ENCODE measurements around the gene PHEX.

The PHEX gene

DNA sequence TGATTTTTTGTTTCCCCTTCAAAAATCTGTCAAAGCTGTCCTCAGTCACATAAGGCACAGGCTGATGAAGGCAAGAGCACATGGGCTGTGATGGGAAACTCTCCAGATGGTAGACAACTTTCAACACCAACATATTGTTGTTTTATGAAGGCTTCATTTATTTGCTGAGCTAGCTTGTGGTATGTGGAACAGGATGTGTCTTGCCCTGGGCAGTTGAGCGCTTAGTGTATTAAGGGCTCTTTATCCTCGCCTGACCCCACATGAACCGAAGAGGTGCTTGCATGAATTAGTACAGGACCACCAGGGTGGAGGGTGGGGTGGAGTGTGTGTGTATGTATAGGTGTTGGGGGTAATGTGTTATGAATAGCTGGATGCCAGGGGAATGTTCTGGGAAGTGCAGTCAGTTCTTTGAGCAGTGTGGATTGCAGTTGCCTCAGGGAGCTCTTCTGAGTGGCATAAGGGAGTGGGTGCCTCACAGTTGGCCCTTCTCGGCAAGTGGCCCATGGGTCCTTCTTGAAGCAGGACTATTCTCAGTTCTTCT lies 103.1 kb downstream of the PHEX start:
- Histone ChIP-seq H3K27me3 (ENCODE audit: insufficient read depth, poor library complexity, severe bottlenecking) (no peaks in the 10 kb centered on the region), H3K27ac (replicated peaks) (no peak overlapping the region), H3K4me3 (replicated peaks; ENCODE audit: insufficient read depth, low read length) (no peak overlapping the region)
- DNase-seq (ENCODE audit: low read depth in 1 of 2, low spot score in 1 of 2): no peak
- TF ChIP-seq, protein P1, sequence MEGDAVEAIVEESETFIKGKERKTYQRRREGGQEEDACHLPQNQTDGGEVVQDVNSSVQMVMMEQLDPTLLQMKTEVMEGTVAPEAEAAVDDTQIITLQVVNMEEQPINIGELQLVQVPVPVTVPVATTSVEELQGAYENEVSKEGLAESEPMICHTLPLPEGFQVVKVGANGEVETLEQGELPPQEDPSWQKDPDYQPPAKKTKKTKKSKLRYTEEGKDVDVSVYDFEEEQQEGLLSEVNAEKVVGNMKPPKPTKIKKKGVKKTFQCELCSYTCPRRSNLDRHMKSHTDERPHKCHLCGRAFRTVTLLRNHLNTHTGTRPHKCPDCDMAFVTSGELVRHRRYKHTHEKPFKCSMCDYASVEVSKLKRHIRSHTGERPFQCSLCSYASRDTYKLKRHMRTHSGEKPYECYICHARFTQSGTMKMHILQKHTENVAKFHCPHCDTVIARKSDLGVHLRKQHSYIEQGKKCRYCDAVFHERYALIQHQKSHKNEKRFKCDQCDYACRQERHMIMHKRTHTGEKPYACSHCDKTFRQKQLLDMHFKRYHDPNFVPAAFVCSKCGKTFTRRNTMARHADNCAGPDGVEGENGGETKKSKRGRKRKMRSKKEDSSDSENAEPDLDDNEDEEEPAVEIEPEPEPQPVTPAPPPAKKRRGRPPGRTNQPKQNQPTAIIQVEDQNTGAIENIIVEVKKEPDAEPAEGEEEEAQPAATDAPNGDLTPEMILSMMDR (IDR thresholded peaks at IDR 0.05; ENCODE audit: insufficient read depth, low read length): no peak
- TF ChIP-seq, protein P2, sequence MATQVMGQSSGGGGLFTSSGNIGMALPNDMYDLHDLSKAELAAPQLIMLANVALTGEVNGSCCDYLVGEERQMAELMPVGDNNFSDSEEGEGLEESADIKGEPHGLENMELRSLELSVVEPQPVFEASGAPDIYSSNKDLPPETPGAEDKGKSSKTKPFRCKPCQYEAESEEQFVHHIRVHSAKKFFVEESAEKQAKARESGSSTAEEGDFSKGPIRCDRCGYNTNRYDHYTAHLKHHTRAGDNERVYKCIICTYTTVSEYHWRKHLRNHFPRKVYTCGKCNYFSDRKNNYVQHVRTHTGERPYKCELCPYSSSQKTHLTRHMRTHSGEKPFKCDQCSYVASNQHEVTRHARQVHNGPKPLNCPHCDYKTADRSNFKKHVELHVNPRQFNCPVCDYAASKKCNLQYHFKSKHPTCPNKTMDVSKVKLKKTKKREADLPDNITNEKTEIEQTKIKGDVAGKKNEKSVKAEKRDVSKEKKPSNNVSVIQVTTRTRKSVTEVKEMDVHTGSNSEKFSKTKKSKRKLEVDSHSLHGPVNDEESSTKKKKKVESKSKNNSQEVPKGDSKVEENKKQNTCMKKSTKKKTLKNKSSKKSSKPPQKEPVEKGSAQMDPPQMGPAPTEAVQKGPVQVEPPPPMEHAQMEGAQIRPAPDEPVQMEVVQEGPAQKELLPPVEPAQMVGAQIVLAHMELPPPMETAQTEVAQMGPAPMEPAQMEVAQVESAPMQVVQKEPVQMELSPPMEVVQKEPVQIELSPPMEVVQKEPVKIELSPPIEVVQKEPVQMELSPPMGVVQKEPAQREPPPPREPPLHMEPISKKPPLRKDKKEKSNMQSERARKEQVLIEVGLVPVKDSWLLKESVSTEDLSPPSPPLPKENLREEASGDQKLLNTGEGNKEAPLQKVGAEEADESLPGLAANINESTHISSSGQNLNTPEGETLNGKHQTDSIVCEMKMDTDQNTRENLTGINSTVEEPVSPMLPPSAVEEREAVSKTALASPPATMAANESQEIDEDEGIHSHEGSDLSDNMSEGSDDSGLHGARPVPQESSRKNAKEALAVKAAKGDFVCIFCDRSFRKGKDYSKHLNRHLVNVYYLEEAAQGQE (IDR thresholded peaks at IDR 0.05; ENCODE audit: insufficient replicate concordance, low read depth): no peak
- TF ChIP-seq POLR2AphosphoS5 (IDR thresholded peaks at IDR 0.05; ENCODE audit: low read depth) (no peak), GABPA (IDR thresholded peaks at IDR 0.05; ENCODE audit: low read depth) (no peak), SPI1 (IDR thresholded peaks at IDR 0.05; ENCODE audit: borderline replicate concordance, low read depth) (no peak)

DNA sequence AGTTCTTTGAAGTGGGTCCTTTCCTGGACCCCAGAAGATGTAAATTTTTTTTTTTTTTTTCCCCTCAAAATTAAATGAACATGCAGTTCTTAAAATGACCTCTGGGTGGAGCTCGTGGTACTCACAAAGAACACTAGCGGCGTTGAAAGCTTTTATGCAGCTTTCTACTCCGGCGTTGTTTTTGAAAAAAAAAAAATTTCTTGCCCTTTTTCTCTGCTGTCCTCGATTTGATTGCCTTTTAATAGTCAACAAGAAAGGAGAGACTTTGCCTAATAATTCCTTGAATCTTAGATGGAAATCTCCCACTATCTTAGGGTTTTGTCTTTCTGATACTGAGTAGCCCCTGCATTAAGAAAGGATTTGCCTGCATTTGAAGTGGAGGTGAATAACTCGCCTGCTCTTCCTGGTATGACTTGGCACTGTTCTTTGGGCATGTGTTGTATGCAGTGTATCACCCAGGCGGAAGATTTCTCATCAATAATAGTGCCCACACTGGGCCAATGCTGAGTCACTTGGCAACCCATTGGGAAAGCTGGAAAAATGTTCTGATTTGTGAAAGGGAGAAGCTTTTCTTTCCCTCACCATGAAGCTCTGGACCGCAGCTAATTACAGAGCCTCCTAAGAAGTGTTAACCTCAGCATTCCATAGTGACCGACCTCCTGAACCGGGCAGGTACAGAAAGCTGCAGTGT lies 104.0 kb downstream of the PHEX start:
- Histone ChIP-seq H3K27me3 (ENCODE audit: insufficient read depth, poor library complexity, severe bottlenecking) (no peaks in the 10 kb centered on the region), H3K27ac (replicated peaks) (no peak overlapping the region), H3K4me3 (replicated peaks; ENCODE audit: insufficient read depth, low read length) (no peak overlapping the region)
- TF ChIP-seq SPI1 (IDR thresholded peaks at IDR 0.05; ENCODE audit: borderline replicate concordance, low read depth) (no peak), GABPA (IDR thresholded peaks at IDR 0.05; ENCODE audit: low read depth) (no peak), POLR2AphosphoS5 (IDR thresholded peaks at IDR 0.05; ENCODE audit: low read depth) (no peak)
- TF ChIP-seq, protein P1 (IDR thresholded peaks at IDR 0.05; ENCODE audit: insufficient read depth, low read length): no peak
- TF ChIP-seq, protein P2 (IDR thresholded peaks at IDR 0.05; ENCODE audit: insufficient replicate concordance, low read depth): no peak
- DNase-seq (ENCODE audit: low read depth in 1 of 2, low spot score in 1 of 2): peak; percentile 1 to 5

DNA sequence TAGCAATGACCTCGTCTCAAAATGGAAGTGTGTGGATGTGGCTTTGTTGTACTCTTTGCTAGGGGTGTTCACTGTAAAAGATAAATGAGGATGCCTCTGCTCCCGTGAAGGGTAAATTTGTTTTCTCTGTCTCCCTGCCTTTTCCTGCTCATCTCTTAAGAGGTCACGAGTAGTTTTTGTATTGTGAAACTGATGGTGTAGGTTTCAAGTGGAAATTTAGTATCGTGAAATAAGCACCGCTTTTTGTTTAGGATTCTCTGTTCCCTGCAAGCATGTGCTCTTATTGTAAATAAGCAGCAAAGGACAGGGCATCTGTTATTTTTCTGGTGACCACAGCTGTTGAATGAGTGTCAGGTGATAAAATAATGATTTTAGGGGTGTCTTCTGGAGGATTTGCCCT lies 104.6 kb downstream of the PHEX start:
- Histone ChIP-seq H3K27me3 (ENCODE audit: insufficient read depth, poor library complexity, severe bottlenecking) (no peaks in the 10 kb centered on the region), H3K27ac (replicated peaks) (no peak overlapping the region), H3K4me3 (replicated peaks; ENCODE audit: insufficient read depth, low read length) (no peak overlapping the region)
- TF ChIP-seq, protein P1 (IDR thresholded peaks at IDR 0.05; ENCODE audit: insufficient read depth, low read length): no peak
- TF ChIP-seq POLR2AphosphoS5 (IDR thresholded peaks at IDR 0.05; ENCODE audit: low read depth): no peak
- TF ChIP-seq GABPA (IDR thresholded peaks at IDR 0.05; ENCODE audit: low read depth): no peak
- TF ChIP-seq, protein P2 (IDR thresholded peaks at IDR 0.05; ENCODE audit: insufficient replicate concordance, low read depth): no peak
- TF ChIP-seq SPI1 (IDR thresholded peaks at IDR 0.05; ENCODE audit: borderline replicate concordance, low read depth): no peak
- DNase-seq (ENCODE audit: low read depth in 1 of 2, low spot score in 1 of 2): no peak
